Fibroblast of pulmonary artery (primary cell): Measurements from ENCODE around the gene FNIP1.

Experiments
- DNase-seq: peaks from one replicate; pipeline ENCODE4 v3.0.0-alpha.2; 2010; ENCODE audit warnings: low read depth
- H3K4me3 ChIP-seq: replicated peaks from 2 replicates; pipeline ENCODE4 v1.5.1; 2011; ENCODE audit warnings: low read depth, mild to moderate bottlenecking, control low read depth, low read length, moderate library complexity
- TF ChIP-seq, protein P1 (sequence below): IDR thresholded peaks from 2 replicates; pipeline ENCODE4 v1.5.1; 2011; ENCODE audit warnings: mild to moderate bottlenecking, control low read depth, low read length, inconsistent platforms; ENCODE audit errors: missing control alignments

Gene FNIP1

GRCh38 chr5:131818001-131818724 lies 21.3 kb upstream of the FNIP1 start:
- TF ChIP-seq, protein P1, sequence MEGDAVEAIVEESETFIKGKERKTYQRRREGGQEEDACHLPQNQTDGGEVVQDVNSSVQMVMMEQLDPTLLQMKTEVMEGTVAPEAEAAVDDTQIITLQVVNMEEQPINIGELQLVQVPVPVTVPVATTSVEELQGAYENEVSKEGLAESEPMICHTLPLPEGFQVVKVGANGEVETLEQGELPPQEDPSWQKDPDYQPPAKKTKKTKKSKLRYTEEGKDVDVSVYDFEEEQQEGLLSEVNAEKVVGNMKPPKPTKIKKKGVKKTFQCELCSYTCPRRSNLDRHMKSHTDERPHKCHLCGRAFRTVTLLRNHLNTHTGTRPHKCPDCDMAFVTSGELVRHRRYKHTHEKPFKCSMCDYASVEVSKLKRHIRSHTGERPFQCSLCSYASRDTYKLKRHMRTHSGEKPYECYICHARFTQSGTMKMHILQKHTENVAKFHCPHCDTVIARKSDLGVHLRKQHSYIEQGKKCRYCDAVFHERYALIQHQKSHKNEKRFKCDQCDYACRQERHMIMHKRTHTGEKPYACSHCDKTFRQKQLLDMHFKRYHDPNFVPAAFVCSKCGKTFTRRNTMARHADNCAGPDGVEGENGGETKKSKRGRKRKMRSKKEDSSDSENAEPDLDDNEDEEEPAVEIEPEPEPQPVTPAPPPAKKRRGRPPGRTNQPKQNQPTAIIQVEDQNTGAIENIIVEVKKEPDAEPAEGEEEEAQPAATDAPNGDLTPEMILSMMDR, result no peak
- no peak for DNase-seq
- no peak overlapping the region for H3K4me3 ChIP-seq

- H3K4me3 ChIP-seq, result no peak overlapping the region
- peak; percentile 92 for DNase-seq
- TF ChIP-seq, protein P1, result no peak
These were observed 18.2 kb upstream of the FNIP1 start for GRCh38 chr5:131814990-131815389.

- TF ChIP-seq, protein P1, result no peak
- no peak for DNase-seq
- no peak overlapping the region for H3K4me3 ChIP-seq
These were observed 15.7 kb upstream of the FNIP1 start for GRCh38 chr5:131812371-131813160.

GRCh38 chr5:131810510-131811249 lies 13.9 kb upstream of the FNIP1 start:
- H3K4me3 ChIP-seq, result no peak overlapping the region
- DNase-seq, result peak; percentile 33
- TF ChIP-seq, protein P1, result peak; percentile 7

- TF ChIP-seq, protein P1, result no peak
- peak overlapping the region; percentile 82 for H3K4me3 ChIP-seq
- peak; percentile 53 for DNase-seq
These were observed 681 bp downstream of the FNIP1 start for GRCh38 chr5:131795879-131796792.

- H3K4me3 ChIP-seq, result peak overlapping the region; percentile 82
- TF ChIP-seq, protein P1, result no peak
- DNase-seq, result no peak
These were observed 1.6 kb downstream of the FNIP1 start for GRCh38 chr5:131795228-131795627.
